ENCODE data around the gene SCUBE1.

The SCUBE1 gene

DNA sequence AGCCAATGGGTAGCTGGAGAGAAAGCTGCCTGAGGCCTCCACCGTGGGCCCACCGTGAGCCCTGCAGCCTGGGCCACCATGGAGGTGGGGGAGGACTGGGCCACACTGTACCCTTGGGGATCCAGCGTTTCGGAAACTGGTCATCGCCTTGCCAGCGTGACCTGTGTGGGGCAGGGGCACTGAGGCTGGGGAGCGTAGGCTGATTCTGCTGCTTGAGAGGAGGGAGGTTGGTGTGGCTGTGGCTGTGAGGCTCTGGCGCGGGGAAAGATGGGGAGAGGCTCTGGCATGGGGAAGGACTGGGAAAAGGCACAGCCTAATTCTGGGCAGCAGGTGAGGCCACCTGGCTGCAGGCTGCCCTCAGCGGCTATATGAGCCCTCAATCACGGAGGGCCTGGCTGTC is 143.6 kb downstream of the SCUBE1 start:
- no peak for DNase-seq (ENCODE audit: low spot score)

DNA sequence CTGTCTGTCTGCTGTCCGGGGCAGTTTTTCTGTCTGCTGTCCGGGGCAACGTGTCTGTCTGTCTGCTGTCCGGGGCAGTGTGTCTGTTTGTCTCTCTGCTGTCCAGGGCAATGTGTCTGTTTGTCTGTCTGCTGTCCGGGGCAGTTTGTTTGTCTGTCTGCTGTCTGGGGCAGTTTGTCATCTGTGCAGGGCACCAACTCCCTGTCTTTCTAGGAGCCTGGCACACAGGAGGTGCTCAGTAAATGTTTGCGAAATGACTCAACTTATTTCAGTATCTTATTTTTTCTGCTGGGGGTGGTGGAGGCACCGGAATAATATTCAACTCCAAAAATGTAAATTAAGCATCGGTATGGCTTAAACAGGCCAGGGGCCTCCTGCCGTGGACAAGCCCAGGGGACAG is 144.2 kb downstream of the SCUBE1 start:
- DNase-seq (ENCODE audit: low spot score) = no peak

DNA sequence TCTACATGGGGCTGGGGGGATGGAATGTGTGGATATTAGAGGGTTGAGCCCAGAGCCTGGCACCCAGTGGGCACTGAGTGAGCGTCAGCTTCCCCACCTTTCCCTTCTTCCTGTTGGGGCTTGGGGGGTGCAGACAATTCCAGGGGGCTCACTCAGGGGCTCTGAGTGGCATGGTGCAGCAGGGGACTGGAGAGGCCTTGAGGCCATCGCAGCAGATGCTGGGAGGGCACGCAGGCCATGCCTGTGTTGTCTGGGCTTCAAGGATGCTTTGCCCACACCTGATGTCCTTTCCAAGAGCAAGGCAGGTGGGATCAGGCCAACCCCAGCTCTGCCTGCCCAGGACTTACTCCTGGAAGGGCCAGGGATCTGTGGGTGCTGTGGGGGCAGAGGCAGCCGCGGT is 145.0 kb downstream of the SCUBE1 start:
- DNase-seq (ENCODE audit: low spot score) = no peak

DNA sequence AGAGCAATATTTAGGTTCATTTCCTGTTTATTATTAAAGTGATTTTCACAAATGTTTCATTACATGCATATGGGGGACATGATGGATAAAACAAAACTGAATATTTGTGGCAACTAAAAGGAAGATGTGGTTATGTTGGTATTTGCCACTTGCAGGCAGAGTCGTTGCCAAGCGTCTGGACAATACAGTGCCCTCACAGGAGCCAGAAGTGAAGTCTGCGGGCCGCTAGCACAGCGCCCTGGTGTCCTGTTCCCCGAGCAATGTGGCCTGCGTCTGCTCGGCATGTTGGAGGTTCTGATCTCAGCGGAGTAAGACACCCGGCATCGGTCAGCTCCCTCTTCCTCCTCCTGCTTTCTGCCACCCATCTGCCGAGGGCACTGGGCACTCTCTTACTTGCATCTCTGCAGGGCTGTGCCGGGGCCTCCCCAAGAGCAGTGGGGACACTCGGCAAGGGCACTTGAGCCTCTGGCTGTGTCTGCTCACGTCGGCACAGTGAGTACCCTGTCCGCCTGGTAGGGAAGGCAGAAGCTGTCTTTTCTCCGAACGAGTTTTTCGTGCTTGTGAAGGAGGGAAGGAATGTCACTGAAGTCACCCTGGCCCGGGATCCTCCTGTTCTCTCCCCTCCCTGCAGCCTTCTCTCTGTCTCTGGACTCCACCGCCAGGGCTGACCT is 145.8 kb downstream of the SCUBE1 start:
- DNase-seq (ENCODE audit: low spot score) = no peak

DNA sequence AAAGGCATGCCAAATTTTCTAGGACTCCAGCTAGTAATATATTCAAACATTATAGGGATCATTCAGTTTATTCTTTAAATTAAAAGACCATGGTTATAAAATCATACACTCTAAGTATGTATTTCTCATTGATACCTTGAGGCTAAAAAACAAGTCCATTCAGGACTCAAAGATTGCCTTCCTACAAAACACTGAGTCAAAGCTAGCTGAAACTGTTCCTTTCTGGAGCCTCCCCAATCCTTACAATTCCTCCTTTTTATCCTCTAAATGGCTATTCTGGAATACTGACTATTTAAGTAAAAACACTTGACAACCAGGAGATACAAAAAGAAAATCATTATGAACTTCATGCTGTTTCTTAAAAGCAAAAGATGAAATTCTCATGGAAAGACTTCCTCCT is 151.3 kb downstream of the SCUBE1 start:
- DNase-seq (ENCODE audit: low spot score) = no peak

DNA sequence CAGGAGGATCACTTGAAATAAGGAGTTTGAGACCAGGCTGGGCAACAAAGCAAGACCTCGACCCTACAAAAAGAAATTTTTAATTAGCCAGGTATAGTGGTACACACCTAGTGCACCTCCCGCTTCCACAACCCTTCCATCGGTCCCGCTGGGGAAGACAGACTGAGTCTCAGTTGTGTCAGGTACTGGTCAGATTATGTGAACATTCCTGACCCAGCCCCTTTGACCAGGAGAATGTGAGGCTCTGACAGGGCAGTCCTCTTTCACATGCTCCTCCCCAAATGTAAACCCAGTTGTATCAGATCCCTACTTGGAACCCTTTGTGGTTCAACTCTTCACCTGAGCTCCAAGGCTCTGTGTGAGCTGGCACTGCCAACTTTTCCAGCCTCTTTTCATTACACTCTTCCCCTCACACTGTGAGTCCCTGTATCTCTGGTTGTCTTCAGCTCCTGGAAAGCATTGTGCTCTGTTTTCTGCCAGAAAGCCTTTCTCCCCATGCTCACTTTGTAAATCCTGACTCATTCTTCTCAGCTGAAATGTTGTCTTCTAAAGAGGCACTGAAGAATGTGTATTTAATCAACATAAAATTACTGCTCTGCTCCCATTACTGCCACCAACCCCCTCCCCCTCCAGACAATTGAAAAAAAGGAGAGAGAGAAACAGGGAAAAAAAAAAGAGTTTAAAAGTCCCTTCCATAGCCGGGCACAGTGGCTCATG is 154.2 kb downstream of the SCUBE1 start:
- DNase-seq (ENCODE audit: low spot score) = no peak

DNA sequence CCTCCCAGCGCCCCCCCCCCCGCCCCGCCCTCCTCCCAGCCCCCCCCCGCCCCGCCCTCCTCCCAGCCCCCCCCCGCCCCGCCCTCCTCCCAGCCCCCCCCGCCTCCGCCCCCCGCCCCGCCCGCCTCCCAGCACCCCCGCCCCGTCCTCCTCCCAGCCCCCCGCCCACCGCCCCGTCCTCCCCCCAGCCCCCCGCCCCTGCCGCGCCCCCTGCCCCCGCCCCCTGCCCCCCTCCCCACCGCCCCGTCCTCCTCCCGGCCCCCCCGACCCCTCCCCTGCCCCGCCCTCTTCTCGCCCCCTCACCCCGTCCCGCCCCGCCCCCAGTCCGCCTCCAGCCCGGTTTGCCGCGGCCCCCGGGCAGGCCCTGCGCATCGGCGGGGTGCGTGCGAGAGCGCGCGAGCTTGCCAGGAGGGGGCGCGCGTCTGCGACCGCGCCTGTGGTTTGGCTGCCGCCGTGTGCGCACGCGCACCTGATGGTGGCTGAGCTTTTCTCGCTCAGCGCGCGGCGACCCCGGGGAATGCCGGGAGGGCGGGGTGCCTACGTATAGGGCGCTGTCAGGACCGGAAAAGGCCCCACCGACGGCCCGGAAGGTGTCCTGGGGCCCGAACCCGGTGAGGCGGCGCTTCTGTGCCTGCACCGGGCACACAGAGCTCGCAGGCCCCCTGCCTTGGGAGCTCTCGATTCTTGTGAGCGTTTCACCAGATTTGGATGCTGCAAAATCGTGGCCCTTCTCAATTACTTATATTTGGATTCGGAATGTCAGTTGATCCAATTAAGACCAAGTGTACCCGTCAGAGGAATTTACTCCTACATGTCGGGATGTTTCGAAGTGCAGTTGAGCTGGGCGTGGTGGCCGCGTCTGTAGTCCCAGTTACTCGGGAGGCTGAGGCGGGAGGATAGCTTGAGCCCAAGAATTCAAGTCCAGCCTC is 155.7 kb downstream of the SCUBE1 start:
- DNase-seq (ENCODE audit: low spot score) = peak; percentile 96

DNA sequence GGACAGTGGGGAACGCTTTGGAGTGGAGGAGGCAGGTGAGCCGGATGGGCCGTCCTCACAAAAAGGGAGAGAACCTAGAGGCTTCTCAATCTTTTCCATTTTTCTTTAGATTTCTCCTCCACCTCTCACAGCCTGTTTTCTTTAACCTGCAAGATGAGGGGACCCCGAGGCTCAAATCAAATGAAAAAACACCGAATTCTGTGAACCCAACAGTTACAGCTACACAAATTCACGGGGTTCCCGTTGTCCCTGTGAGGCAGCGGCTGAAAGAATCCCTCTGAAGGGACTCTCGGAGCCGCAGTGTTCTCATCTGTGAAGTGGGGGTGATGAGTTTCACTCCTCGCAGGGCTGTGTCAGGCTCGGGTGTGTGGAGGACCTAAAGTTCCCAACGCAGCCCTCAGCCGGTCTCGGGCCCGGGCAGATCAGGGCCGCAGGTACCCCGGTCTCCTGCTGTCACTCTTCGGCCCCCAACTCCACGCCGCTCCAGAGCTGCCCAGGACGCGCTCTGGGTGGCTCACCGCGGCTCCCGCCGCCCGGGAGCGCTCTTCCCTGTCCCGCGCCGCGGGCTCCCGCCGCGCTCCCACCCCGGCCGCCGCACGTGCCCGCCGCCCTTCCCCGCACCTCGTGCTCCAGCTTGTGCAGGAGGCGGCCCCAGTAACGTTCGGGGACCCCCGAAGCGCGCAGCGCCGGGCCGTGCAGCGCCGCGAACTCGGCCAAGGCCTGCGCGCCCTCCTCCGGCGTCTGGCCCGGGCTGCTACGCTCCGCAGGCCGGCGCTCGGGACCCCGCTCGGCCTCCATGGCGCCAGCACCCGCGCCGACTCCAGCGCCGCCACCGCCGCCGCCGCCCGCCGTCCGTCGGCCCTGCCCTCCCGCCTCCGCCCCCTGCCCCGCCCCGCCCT is 156.7 kb downstream of the SCUBE1 start, which contains the start of gene TTLL12:
TTLL12 (minus strand) TSS at position 863 of the 899 bp plus-strand sequence; CDS start at position 798, 65 bp downstream.
- peak; percentile 61 for DNase-seq (ENCODE audit: low spot score)

DNA sequence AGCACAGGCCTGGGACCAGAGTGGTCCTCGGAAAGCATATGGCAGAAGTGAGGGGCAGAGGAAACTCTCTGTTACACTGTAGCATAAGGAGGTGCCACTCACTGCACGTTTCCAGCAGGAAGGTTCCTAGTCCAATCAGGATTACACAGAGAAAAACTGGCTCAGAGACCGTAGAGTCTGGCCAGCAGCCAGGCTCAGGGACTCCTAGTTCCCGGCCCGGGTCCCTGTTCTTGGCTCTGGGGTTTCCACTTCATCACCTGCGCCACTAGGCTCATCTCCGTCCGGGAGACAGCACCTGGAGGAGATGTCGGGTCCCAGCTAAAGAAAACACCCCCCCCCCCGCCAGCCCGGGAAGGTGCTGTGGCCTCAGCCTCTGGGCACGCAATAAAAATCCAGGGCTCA is 157.3 kb downstream of the SCUBE1 start:
- peak; percentile 27 for DNase-seq (ENCODE audit: low spot score)

DNA sequence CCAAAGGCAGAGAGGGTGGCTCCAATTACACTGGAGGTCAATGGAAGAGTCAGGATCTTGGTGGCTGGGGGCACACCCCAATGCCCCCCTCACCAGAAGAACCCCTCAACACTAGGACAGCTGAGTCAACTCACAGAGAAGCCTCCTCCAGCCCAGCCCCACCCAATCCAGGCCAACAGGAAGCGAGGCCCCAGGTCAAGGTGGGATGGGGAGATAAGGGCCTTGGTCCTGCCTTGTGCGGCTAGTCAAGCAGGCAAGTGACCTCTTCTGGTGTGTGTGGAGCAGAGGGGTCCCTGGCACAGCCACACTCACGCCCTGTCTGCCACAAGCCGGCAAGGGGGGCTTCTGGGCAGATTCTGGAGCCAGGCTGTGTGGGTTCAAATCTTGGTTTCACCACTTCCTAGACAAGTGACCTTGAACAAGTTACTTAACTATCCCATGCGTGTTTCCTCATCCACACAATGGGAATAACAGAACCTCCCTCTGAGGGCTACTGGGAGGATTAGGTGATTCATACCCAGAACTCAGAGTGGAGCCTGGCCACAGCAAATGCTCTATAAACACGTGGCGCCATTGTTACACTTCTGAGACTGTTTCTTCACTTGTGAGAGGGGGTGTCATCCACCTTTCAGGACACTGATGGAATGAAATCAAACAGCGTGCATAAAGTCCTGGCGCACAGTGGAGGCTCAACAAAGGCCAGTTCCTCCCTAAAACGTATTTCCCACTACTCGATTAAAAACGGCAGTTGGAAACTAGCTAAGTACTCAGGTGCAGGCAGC is 159.5 kb downstream of the SCUBE1 start:
- no peak for DNase-seq (ENCODE audit: low spot score)

DNA sequence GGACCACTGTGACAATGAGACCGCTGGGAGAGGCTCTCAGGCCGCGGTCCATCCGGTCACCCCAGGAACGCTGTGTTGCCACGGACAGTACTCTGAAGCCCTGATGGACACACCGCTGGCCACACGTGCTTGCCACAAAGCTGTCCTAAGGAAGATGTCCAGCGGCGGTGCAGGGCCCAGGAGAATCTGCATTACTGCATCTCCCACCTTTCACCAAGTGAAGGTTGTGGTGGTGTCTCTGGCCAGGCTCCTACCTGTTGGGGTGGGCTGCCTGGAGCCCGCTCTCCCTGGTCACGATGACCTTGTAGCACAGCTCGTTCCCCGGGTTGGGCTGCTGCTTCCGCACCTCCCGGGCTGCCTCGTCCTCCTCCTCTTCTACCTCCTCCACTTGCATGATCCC is 160.4 kb downstream of the SCUBE1 start:
- no peak for DNase-seq (ENCODE audit: low spot score)

DNA sequence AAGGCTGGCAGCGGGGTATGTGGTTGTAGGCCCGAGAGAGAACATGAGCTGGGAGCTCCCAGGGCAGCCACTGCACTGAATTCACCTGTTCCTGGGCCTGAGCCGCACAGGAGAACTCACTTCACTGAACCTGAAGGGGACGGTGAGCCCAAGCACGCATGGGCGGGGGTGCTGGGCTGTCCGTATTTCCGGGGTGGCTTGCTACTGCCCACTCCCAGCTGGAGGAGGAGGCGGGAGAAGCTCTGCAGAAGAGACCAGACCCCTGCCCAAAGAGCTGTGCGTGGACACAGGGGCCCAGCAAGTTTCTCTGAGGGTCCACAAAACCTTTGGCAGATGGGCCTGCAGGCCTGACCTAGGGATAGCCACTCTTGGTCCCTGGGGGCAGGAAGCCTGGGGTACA is 161.1 kb downstream of the SCUBE1 start:
- DNase-seq (ENCODE audit: low spot score) = no peak

DNA sequence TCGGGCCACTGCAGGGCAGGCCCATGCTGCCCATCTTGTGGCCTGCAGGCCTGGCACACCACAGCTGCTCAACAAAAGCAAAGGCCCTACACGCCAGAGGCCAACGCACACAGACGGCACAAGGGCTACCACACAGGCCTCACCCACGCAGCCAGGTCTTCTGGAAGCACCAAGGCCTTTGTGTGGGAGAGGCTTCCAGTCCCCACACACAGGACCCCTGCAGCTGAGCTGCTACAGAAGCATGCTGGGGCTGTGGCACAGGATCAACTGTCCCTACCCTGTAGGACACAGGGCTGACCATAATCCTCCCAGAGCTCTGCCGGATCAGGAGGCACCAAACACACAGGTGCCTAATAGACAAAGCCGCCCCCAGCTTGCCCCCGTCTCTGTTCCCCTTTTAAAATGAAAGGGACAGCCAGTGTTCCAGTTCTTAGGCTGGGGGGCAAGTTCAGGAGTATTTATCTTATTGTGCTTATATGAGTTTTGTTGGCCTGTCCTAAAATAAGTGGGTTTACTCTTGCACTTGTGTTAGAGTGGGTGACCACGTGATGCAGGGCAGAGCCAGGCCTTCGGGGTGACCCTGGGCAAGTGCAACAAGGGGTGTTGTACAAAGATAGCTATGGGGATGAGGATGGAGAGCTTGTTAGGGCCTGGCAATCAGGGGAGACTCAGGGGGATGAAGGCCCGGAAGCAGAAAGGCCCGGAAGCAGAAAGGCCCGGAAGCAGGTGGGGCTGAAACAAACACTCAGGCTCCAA is 161.7 kb downstream of the SCUBE1 start:
- no peak for DNase-seq (ENCODE audit: low spot score)

DNA sequence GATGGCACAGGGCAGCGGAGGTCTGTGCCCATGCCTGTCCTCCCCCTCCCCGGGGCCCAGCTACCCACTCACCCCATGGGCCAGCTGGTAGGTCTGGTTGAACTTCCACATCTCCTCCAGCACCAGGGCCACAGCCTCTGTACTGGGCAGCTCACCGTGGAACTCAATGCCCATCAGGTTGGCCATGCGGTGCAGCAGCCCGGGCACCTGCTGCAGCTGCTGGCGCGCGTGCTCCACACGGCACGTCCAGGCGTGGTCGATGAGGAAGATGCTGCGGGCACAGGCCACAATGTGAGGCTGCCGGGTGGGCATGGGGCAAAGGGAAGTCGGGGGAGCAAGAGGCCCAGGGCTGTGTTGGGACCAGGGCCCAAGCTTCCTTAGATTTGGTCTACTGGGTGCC is 162.5 kb downstream of the SCUBE1 start:
- no peak for DNase-seq (ENCODE audit: low spot score)

DNA sequence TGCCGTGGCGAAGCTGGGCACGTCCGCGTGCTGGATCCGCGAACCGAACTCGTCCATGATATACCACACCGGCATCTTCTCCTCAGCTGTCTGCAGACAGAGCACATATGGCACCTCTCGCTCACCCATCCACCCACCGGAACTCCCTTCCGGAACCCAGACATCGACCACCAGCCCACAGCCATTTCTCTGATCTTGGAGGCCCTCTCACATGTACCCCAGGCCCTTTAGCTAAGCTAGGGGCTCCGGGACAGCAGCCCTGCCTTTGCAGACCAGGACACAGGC is 163.3 kb downstream of the SCUBE1 start:
- DNase-seq (ENCODE audit: low spot score) = no peak

DNA sequence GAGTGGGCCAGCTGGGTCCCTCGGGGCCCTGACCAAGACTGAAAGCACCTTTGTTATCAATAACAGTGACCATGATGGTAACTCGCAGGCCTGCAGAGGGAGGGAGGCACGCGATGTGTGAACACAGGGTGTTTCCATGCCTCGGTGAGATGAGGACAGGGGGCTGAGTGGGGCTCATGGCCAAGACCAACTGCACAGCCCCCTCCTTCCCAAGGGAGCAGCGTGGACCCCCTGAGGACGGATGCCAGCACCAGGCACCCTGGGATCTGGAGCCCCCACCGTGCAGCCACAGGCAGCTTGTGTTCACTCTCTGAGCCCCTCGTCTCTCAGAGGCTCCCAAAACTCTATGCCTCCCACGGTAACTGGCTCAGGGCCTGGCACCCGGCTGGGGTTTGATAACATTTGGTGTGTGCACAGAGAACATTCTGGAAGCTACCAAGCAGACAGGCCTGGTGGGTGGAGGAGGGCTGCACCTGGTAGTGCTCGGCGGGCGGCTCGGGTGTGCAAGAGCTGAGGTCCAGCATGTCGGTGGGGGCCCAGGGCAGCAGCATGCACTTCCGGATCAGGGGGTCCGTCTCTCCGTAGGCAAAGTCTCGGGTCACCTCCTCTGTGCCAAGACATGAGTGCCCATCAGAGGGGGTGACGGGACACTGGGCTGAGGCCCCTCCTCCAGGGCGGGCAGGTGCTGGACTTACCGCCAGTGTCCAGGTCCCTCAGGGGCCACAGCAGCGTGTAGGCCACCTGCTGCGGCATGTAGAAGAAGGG is 163.8 kb downstream of the SCUBE1 start:
- no peak for DNase-seq (ENCODE audit: low spot score)

DNA sequence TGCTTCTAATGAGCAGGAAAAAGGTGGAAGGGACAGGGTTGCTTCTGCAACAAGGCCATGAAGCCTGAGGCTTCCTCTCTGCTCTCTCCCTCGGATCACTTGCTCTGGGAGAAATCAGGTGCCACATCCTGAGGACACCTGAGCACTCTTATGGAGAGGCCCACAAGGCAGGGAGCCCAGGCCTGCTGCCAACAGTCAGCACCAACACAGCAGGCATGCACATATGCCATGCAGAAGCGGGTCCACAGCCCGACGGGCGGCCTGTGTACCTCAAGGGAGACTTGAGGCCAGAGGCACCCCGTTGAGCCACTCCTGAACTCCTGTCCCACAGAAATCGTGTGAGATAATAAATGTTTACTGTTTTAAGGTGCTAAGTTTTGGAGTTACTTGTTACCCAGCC is 165.7 kb downstream of the SCUBE1 start:
- DNase-seq (ENCODE audit: low spot score) = no peak

DNA sequence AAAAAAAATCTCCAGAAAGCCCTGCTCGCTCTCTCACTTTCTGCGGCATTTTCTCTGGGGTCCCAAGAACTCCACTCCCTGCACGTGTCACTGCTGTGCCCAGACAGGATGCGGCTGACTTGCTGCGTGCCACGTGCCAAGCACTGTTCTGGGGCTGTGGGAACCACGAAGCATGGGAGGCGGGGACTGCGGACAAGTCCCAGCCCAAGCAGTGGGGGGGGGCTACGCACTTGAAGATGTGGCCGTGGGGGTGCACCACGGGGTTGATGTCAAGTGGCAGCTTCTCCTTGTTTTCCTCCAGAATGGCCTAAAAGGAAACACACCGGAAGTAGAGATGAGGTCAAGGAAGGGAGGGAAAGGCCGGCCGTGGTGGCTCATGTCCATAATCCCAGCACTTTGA is 167.1 kb downstream of the SCUBE1 start:
- no peak for DNase-seq (ENCODE audit: low spot score)

DNA sequence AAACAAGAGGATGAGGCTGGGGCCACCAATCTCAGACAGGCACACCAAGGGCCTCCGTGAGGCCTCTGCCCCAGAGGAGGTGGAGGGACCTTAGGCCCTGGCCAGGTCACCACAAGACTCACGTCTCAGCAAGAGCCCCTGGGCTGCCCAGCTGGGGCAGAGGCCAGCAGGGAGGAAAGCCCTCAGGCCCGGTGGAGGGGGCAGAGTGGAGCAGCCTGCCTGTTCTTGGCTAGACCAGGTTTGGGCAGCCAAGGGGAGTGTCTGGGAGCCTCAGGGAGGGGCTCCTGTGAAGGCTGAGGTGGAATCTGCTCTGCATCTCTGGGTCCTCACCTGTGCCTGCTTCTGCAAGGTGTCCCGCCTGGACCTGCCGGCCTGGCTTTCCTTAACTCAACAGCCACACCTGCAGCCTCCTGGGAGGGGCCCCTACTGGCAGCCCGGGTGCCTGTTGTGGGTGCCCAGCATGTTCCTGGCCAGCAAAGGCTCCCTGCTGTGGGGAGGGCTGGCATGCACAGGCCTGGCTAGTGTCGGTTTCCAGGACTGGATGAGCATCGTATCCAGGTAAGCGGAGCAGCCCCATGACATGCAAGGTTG is 168.1 kb downstream of the SCUBE1 start:
- no peak for DNase-seq (ENCODE audit: low spot score)

Measured in NAMALWA (cell line).